Measurements from ENCODE around the gene NCAPH2.

The NCAPH2 gene

GRCh38 chr22:50548921-50549790, 41.1 kb downstream of the NCAPH2 start:
- DNase-seq: no peak

- DNase-seq: no peak
Observed at GRCh38 chr22:50550395-50550794, 42.4 kb downstream of the NCAPH2 start.

GRCh38 chr22:50551160-50551752, 43.2 kb downstream of the NCAPH2 start:
- no peak for DNase-seq

GRCh38 chr22:50553310-50553709, 45.3 kb downstream of the NCAPH2 start:
- DNase-seq: no peak

DNA sequence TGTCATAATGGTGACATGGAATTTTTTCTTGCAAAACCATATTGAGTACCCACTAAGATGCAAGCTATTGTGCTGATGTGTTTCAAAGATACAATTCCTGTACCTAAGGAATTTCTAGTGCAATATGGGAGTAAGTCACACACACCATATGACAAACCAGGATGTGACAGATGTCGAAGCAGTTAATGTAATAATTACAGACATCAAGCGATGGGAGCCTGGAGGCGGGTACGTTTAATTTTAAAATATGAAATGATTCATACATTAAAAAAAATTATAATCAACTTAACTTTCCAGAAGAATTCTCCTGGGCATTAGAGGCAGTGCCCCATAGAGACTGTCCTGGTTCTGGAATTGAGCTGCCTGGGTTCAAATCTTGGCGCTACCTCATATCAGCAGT, 48.7 kb downstream of the NCAPH2 start:
- DNase-seq: no peak

GRCh38 chr22:50560034-50560433, 52.0 kb downstream of the NCAPH2 start:
- DNase-seq: no peak

- DNase-seq: no peak
Observed at GRCh38 chr22:50561401-50562358, 53.7 kb downstream of the NCAPH2 start.

DNA sequence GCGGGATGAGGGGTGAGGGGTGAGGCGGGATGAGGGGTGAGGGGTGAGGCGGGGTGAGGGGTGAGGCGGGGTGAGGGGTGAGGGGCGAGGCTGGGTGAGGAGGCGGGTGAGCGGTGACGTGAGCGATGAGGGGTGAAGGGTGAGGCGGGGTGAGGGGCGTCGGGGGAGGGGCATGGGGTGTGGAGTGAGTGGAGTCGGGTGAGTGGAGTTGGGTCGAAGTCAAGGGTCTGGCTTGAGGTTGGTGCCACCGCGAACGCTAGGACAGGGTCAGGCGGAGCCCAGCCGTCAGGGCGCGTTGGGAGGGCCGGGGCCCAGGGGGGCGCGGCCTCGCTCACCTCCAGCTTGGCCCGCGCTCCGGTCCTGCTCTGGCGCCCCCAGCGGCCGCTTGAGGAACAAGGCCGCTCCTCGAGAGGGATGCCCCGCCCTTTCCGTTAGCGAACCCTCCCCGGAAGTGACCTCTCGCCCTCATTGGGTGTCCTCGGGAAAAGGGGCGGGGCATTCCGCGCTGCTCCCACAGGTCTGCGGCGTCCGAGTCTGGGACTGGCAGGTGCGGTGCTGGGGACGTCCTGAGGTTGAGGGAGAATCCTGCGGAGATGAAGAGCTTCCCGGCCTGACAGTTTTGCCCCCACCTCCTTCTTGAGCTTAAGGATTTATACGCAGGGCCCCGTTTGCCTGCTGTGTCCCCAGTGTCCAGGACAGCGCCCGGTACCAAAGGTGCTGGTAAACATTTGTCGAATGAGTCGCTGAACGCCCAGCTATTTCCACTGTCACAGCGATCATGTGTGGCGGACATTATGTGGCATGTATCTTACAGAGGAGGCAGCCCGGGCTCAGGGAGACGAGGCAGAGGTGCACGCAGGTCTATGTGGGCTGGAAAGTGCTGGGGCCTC, 54.7 kb downstream of the NCAPH2 start, which contains the start of gene SYCE3:
TSS of gene SYCE3 (minus strand) at position 397 of the 890 bp plus-strand sequence. CDS start 6,514 bp downstream, outside the sequence.
- DNase-seq: peak; percentile 23 to 96 (median 90)

GRCh38 chr22:50563413-50564160, 55.6 kb downstream of the NCAPH2 start:
- DNase-seq: peak in 1 of 14 donors; percentile 77

DNA sequence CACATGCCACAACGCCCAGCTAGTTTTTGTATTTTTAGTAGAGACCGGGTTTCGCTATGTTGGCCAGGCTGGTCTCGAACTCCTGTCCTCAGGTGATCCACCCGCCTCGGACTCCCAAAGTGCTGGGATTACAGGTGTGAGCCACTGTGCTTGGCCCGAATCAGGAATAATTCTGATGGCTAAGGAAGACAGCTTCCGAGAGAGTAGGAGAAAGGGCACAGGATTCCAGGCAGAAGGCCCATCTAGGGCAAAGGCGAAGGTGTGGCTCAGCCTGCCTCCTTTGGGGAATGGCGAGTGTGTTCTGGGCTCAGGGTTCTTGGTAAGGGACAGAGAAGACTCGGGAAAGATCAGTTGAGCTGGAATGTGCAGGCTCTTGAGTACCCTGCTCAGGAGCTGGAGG, 56.3 kb downstream of the NCAPH2 start:
- DNase-seq: no peak

DNA sequence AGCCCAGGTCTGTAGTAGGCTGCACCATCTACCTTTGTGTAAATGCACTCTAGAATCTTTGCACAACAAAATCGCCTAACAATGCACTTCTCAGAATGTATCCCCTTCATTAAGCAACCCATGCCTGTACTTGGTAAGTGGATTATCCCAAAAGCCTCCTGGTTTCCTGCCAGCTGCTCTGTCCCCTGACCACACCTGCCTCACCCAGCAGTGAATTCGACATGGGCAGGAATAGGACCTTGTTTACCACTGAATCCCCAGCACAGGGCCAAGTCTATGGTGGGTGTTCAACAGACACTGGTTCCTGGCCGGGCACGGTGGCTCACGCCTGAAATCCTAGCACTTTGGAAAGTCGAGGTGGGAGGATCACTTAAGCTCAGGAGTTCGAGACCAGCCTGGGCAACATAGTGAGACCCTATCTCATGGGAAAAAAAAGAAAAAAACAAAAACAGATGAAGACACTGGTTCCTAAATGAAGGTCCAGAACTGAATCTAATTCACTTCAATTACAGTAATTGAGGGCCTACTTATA, 59.8 kb downstream of the NCAPH2 start:
- no peak for DNase-seq

- DNase-seq: no peak
Observed at GRCh38 chr22:50568626-50569025, 60.6 kb downstream of the NCAPH2 start.

GRCh38 chr22:50569041-50569459, 61.0 kb downstream of the NCAPH2 start:
- no peak for DNase-seq

DNA sequence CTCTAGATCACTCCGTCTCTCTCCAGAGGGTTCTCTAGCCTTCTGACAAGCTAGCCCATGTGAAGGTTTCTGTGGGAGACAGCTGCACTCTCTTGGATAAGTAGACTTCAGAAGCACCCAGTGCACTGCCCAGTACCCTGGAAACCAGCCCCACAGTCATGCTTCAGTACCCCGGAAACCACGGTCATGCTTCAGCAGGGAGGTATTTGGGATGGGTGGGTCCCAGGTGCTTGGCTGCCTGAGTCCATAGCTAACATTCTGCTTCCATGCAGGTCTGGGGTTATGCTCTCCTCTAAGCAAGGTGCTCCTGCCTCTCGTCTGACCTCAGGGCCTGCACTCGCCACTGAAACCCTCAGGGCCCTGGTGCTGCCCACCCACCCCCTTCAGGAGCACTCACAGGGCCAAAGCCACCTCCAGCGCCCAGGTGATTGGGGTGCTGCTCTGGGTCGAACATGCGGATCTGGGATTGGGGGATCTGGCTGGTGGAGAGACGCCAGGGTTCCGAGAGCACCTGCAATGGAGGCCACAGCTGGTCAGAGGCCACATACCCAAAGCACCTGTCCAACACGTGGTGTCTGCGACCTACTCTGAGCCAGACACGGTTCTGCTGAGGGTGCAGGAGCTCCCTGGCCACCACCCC, 62.0 kb downstream of the NCAPH2 start:
- no peak for DNase-seq

- no peak for DNase-seq
Observed at GRCh38 chr22:50570861-50571260, 62.8 kb downstream of the NCAPH2 start.

GRCh38 chr22:50571264-50572175, 63.5 kb downstream of the NCAPH2 start:
- no peak for DNase-seq

DNA sequence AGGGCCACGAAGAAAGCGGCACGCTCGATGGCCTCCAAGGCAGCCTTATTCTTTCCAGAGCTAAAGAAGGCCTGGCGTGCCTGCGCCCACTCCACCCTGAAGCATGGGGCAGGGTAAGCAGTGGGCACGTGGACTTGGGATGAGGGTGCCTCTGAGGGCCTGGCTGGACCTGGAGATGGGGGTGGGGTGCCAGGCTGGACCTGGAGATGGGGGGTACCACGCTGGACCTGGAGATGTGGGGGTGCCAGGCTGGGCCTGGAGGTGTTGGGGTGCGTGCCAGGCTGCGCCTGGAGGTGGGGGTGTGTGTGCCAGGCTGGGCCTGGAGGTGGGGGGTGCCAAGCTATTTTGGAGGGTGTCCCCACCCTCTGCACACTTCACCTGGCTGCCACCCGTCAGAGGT, 64.9 kb downstream of the NCAPH2 start:
- DNase-seq: no peak

DNA sequence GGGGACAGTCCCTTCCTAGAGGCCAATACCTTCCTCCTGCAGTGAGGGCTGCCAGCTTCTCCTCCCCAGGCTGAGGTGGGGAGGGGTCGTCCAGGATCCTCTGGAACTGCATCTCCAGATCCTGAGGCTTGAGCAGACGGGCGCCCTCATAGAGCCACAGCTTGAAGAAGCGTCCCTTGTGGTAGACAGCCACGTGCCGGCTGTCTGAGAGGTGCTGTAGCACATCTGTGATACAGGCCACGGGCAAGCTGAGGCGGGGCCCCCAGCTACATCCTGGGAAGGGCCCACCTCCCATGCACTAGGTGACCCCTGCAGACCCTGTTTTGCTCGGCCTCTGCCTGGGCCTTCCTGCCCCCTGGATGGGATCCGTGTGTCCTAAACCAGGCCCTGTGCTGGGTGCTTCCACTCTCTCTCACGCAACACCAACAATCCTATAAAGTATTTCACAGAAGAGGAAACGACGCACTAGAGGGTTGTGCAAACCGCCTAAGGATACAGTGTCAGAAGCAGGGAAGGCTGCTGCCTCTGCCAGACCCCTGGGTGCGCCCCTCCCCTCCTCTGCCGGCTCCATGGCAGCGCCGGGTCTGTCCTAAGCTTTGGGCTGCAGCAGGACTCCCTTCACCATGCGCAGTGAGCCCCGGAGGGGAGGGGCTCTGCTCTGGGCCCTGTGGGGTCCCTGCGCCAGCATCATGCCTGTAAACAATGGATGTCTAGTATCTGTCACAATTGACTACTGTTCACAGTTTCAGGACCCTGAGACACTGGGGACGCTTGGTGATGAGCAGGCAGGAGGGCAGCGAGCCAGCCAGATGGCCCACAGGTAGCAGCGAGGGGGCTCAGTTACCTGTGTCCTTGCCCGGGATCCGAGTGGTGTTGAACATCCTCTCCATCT, 65.7 kb downstream of the NCAPH2 start:
- no peak for DNase-seq

All from C1 segment of cervical spinal cord (tissue), 14 donors.